NCI-H128 (cell line): ENCODE measurements around the gene TDRD12.
"Not testable (repeated sequence)": the region's sequence is repeated elsewhere in the genome, so short reads cannot be mapped to it uniquely, and the experiment has no call there.

Experiments
- DNase-seq: peaks from one replicate; lab custom pipeline; 2025; ENCODE audit not compliant: unreplicated experiment; lab: John Stamatoyannopoulos, UW

Gene TDRD12

DNA sequence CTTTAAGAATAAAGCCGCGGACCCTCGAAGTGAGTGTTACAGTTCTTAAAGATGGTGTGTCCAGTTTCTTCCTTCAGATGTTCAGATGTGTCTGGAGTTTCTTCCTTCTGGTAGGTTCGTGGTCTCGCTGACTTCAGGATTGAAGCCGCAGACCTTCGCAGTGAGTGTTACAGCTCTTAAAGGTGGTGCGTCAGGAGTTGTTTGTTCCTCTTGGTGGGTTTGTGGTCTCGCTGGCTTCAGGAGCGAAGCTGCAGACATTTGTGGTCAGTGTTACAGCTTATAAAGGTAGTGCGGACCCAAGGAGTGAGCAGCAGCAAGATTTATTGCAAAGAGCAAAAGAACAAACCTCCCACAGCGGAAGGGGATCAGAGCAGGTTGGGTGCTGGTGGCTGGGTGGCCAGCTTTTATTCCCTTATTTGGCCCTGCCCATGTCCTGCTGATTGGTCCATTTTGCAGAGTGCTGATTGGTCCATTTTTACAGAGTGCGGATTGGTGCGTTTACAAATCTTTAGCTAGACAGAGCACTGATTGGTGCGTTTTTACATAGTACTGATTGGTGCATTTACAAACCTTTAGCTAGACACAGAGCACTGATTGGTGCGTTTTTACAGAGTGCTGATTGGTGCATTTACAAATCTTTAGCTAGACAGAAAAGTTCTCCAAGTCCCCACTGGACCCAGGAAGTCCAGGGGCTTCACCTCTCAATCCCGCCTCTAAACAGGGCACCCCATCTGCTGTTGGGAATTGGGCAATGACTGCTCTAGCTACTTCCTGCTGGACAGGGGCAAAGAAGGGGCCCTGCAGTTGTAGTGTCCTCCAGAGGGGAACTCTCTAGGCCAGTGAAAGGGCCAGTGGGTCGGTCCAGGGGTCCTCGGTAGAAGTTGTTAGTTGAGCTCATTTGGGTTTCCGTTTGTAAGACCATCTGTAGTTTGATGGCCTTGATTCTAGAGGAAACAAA is 26.1 kb upstream of the TDRD12 start:
- not testable (repeated sequence) for DNase-seq

DNA sequence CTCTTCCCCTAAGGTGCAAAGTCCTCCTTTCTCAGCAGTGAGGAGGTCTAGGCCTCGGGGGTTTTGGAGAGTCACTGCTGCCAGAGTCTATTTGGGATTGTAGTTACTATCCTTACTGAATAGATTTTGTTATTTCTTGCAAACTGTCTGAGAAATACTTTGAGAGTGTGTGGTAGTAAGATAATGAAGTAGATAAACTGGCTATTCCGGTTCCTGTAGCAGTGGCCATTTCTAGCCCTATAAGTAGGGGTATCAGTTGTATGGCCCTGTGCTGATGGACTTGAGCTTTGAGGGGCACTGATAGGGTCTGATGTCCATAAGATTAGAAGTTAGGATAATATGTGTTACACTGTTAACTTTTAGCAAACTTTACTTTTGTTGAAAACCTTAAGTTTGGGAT is 25.3 kb upstream of the TDRD12 start:
- not testable (repeated sequence) for DNase-seq

DNA sequence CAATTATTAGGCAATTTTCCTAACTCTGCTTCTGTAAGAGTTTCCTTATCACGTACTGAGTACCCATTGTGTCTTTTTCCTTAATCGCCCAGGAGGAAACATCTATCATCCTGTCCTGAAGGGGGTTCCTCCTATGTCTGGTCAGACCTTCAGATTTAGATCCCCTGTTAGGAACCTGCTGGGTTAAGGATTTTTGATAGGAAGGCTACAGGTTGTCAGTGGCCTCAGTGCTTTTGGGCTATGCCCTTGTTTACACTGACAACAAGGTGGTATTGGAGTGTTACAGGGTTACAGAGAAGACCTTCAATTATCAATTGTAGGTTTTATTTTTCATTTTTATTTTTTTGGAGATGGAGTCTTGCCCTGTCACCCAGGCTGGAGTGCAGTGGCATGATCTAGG is 24.7 kb upstream of the TDRD12 start:
- DNase-seq, result not testable (repeated sequence)

DNA sequence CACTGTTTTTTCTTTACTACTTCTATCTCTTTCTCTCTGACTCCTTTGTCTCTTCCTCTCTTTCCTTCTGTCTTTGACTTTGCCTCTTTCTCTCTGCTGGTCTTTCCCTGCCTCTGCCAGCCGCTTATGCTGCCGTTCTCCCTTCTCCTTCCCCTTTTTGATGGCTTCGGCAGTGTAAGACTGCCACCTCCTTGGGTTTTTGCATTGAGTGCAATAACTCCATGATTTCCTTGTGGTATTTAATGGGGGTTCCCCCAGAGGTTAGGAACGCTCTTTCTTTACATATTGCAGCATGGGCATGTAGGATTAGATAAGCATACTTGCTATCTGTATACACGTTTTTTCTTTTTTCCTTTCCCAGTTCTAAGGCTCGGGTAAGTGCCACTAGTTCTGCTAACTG is 24.1 kb upstream of the TDRD12 start:
- DNase-seq, result not testable (repeated sequence)

DNA sequence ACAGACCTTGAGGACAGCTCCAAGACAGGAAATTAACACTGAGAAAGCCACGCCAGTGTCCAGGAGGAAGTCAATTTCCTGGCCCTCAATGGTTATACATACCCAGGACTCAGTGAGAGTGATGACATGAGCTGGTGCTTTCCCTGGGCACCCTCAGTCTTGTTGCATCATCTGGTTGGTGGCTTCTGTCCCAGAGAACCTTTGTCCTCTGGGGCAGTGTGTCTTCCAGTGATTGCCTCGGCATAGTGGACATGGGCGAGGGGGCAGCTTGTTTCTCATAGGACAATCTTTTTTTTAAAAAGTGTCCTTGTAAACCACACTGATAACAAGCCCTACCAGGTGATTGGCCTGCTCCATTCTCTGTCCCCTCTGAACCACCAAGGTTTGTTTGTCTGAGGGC is 22.8 kb upstream of the TDRD12 start:
- DNase-seq, result not testable (repeated sequence)

DNA sequence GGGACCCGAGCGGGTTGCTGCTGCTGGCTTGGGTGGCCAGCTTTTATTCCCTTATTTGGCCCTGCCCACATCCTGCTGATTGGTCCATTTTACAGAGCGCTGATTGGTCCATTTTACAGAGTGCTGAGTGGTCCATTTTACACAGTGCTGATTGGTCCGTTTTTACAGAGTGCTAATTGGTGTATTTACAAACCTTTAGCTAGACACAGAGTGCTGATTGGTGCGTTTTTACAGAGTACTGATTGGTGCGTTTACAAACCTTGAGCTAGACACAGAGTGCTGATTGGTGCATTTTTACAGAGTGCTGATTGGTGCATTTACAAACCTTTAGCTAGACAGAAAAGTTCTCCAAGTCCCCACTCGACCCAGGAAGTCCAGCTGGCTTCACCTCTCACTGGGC is 19.4 kb upstream of the TDRD12 start:
- DNase-seq, result not testable (repeated sequence)

DNA sequence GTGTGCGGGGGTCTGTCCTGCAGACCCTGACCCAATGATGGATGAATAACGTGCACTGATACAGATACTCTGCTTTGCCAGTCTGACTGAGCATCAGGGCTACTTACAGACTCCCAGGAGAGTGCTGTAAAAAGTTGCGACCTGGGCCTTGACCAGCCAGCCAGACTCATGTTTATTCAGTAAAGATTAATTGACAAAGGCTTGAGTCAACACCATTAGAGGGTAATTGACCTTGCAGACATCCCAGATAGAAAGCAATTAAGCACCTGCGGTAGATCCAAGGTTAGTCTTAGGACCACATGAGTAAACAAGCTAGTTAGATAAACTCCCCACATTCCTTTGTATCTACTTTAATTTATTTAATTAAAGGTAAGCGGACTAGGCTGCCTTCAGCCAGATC is 17.6 kb upstream of the TDRD12 start:
- no peak for DNase-seq

DNA sequence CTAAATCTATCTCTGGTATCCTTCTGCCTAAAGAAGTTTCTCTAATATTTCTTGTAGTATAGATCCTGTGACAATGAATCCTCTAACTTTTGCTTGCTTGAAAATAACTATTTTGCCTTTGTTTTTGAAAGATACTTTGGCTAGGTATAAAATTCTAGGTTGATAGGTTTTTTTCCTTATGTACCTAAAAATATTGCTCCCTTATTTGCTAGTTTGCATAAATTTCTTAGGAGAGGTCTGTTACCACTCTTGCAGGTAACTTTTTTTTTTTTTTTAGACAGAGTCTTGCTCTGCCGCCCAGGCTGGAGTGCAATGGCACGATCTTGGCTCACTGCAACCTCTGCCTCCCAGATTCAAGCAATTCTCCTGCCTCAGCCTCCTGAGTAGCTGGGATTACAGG is 15.6 kb upstream of the TDRD12 start:
- DNase-seq, result not testable (repeated sequence)

DNA sequence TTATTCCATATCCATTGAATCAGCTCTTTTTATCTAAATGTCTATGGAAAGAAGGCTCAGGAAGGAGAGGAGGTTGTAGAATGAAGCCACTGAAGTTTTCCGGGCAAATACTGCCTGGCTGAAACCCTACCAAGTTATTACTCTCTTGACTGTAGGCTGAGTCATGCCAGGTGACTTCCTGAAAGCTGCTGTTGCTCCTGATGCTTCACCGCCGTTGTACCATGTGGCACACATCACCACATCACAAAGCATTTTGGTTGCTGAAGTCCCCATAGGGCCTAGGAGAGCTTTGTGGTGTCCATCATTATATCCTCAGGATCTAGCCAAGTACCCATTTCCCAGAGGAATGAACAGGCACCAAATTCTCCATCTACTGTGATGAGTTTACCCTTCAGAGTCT is 11.1 kb upstream of the TDRD12 start:
- no peak for DNase-seq

DNA sequence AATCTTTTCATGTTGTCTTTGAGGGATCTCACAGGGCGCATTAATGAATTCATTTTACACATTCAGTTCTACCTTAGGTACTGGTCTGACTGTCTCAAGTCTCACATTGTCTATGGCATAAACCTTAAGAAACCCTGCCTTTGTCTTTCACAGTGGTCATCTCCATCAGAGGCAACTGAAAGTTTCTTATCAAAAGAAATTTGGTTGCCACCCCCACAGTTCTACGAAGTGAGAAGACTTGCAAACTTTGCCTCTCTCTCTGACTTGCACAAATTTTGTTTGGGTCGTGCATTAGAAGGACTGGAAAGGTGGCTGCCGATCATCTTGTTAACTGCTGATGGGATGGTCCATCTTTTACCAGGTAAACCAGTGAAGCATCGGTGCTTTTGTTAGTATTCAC is 10.5 kb upstream of the TDRD12 start:
- DNase-seq, result no peak

DNA sequence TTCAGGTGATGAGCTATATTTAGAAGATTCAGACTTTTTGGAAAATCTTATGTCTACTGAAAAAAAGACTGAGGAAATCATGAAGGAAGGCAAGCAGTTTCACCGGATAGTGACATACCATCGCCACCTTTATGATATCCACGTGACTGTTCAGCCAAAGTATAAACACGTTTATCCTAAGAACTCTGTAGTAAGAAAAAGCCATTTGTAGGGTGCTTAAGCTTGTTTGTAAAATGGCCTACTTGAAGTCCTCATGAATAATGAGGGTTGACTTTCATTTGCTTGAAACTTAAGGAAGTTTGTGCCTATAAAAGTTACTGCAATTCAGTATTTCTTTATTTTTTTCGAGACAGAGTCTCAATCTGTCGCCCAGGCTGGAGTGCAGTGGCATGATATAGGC is 7.8 kb upstream of the TDRD12 start:
- DNase-seq, result no peak

DNA sequence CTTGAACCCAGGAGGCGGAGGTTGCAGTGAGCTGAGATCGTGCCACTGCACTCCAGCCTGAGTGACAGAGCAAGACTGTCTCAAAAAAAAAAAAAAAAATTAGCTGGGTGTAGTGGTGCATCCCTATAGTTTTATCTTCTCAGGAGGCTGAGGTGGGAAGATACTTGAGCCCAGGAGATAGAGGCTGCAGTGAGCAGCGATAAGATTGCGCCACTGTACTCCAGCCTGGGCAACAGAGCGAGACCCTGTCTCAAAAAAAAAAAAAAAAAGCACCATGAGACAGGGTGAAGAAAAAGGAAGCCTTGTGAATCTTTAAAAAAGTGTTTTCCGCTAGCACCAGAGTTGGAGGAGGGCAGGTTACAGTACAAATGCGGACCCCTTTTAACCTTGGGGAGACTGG is 3.4 kb upstream of the TDRD12 start:
- DNase-seq, result not testable (repeated sequence)

DNA sequence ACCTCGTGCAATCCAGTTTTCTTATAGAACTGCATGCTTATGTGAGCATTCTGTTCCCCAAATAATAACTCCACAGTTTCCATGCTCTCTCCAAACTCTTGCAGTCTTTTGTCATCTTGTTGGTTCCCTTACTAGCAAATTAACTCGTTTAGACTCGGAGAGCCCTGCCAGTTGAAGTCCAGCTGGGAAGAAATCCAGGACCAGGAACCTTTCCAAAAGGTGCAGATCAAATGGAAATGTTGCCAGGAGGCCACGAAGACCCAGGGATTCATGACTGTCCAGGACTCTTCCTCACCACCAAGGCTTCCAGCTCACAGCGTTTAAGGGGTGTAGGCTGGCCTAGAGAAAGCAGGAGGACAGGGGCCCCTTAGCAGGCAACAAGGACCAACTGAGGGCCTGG is 2.1 kb upstream of the TDRD12 start:
- DNase-seq, result no peak

DNA sequence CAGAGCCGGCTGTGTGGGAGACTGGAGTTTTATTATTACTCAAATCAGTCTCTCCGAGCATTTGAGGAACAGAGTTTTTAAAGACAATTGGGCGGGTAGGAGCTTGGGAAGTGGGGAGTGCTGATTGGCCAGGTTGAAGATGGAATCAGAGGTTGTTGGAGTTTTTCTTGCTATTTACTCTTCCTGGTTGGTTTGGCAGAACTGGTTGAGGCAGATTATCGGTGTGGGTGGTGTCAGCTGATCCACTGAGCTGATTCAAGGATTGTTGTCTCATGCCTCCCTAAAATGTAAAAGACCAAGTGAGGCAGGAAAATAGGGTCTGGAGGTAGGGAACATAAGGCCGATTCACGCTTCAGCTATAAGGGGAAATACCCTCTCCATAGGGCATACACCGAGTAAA is 1.3 kb upstream of the TDRD12 start:
- no peak for DNase-seq

DNA sequence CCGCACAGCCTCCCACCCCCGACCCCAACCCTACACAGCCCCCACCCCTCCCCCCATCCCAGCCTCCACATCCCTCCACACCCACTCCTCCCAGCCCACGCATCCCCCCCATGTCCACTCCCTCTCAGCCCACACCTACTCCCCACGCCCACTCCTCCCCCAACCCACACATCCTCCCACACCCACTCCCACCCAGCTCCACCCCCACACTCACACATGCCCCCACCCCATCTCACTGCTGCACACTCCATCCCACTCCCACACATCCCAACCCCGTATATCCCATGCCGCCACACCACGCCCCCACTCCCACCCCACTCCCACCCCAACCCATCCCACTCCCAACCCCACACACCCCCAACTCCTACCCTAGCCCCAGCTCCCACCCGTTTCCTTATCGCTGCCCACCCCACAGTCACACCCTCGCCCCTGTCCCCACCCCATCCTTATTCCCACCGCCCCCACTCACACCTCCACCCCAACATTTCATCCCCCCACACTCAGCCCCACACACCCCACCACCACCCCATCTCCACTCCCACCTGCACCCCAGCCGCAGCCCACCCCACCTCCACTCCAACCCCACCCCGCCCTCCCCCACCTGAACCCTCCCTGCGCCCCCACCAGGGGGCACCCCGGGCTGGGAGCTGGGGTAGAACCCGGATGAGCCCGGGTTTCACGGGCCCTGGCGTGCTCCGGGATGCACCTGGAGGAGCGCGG is 809 bp downstream of the TDRD12 start:
- no peak for DNase-seq

DNA sequence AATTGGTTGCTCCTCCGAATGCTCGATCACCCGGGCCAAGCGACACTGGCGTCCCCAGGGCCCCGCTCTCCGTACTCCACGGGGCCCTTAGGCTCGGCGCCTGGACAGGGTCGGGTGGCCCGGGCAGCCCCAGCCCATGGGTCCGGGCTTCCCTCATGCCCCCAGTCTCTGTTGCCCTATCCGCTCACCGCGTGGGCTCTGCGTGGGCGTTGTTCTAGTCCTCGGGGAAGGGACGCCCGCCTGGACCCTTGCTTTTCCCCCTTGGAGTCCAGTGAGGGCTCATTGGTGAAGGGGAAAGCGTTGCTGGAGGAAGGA is 1.3 kb downstream of the TDRD12 start:
- no peak for DNase-seq

DNA sequence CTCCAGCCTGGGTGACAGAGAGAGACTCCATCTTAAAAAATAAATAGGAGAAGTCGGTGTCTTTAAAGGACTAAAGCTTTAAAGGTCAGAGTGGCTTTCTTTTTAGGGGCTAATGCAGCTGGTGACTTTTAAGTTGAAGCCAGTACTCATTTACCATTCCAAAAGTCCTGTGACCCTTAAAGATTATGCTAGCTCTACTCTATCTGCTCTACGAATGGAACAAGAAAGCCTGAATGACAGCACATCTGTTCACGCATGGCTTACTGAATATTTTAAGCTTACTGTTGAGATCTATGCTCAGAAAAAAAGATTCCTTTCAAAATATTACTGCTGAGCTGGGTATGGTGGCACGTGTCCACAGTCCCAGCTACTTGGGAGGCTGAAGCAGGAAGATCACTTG is 16.4 kb downstream of the TDRD12 start:
- no peak for DNase-seq

DNA sequence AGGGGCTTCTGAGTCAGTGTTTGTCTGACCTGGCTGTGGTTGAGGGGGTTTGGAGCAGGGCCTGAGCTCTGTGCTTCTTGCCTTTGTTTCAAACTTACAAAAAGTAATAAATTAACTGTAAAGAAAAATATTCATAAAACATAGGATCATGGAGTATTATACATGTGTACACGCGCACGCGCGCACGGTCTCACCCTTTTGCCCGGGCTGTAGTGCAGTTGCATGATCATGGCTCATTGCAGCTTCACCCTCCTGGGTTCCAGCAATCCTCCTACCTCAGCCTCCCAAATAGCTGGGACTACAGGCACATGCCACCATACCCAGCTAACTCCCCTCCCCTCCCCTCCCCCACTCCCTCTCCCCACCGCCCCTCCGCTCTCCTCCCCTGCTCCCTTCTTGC is 23.5 kb downstream of the TDRD12 start:
- no peak for DNase-seq

DNA sequence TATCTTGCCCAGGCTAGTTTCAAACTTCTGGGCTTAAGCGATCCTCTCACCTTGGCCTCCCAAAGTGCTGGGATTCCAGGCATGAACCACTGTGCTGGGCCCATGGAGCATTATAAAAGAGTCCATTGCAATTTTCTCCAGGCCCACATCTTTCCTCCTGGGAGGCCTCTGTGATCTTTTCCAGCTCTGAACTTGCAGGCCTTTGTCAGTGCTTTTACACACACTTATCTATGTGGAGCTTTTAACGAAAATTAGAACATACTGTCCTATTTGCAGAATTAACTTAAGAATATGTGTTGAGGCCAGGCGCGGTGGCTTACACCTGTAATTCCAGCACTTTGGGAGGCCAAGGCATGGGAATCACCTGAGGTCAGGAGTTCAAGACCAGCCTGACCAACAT is 23.9 kb downstream of the TDRD12 start:
- DNase-seq, result no peak

DNA sequence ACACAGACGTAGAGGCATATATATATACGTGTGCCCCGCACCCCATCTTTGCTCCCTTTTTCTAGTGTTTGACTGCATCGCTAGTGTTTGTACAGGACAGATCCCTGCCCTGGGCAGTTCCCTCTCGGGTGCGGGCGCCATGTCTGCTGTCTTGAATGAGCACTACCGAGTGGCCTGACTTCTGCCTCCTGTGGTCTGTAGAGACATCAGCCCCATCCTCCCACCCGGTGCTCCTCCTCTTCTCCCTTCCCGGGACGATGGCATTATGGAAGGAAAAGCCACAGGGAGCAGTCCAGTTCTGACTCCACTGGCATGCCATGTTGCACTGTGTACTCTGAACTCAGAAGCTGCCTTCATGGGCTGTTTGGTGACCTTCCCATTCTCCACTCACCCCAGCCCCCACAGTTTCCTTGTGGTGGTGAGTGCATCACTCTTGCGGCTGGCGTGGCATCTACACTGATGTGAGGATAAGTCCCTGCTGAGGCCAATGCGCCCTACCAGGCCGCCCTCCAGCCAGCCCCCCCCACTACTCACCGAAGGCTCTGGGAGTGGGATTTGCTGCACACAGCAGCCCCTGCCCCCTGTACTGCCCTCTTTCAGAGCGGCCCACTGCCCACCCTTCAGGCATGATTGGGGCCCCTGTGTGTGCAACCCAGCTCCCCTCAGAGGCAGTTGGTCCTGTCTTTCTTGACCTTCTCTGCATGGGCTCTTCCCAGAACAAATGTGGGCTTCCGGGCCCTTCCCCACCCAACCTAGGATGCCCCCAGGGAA is 25.2 kb downstream of the TDRD12 start:
- no peak for DNase-seq

DNA sequence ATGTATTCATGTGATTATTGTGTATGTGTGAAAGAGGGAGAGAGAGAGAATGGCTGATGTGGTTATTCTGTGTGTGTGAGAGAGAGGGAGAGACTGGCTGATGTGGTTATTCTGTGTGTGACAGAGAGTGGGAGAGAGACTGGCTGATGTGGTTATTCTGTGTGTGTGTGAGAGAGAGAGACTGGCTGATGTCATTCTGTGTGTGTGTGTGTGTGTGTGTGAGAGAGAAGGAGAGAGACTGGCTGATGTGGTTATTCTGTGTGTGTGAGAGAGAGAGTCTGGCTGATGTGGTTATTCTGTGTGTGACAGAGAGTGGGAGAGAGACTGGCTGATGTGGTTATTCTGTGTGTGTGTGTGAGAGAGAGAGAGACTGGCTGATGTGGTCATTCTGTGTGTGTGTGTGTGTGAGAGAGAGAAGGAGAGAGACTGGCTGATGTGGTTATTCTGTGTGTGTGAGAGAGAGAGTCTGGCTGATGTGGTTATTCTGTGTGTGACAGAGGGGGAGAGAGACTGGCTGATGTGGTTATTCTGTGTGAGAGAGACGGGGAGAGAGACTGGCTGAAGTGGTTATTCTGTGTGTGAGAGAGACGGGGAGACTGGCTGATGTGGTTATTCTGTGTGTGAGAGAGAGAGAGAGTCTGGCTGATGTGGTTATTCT is 26.2 kb downstream of the TDRD12 start:
- DNase-seq, result not testable (repeated sequence)
